ENCODE data around the gene GDE1.

Gene GDE1

GRCh38 chr16:19485611-19486010 lies 36.3 kb downstream of the GDE1 start:
- DNase-seq: no peak

DNA sequence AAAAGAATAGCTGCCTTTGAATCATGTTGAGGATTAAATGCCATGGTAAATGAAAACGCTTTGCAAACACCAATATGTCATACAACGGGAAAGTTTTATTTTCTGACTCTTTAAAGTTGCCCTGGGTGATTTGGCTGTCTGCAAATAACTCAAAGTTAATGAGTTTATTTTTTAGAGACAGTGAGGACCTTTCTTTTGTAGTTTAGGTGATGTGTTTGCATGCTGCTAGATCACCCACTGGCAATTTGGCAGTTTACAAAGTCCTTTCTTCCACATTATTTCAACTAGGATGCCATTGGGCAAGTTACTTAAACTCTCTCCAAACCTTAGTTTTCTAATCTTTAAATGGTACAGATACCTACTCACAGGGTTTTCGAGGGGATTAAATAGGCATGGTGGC lies 37.8 kb downstream of the GDE1 start:
- DNase-seq: no peak

GRCh38 chr16:19482291-19482690 lies 39.6 kb downstream of the GDE1 start:
- DNase-seq: no peak

DNA sequence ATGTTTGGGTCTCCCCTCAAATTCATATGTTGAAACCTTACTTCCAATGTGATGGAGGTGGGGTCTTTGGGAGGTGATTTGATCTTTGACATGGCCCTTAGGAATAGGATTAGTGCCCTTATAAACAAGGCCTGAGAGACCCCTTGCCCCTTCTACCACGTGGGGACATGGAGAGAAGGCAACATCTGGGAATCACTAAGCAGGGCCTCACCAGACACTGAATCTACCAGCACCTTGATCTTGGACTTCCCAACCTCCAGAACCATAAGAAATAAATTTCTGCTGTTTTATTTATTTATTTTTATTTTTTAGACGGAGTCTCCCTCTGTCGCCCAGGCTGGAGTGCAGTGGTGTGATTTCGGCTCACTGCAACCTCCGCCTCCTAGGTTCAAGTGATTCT lies 40.1 kb downstream of the GDE1 start:
- no peak for DNase-seq

GRCh38 chr16:19481296-19481695 lies 40.6 kb downstream of the GDE1 start:
- no peak for DNase-seq

GRCh38 chr16:19479302-19479721 lies 42.6 kb downstream of the GDE1 start:
- DNase-seq: no peak

DNA sequence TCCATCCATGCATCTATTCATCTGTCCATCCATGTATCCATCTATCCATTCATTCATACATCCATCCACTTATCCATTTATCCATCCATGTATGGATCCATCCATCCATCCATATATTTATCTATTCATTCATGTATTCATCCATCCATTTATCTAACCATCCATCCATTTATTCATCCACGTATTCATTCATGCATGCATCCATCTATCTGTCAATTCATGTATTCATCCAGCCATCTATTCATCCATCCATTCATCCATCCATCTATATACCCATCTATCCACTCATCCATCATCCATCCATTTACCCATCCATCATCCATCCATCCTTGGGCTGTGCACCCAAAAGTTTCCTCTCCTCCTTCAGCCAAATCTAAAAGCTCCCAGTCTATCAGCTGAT lies 43.4 kb downstream of the GDE1 start:
- DNase-seq: no peak

DNA sequence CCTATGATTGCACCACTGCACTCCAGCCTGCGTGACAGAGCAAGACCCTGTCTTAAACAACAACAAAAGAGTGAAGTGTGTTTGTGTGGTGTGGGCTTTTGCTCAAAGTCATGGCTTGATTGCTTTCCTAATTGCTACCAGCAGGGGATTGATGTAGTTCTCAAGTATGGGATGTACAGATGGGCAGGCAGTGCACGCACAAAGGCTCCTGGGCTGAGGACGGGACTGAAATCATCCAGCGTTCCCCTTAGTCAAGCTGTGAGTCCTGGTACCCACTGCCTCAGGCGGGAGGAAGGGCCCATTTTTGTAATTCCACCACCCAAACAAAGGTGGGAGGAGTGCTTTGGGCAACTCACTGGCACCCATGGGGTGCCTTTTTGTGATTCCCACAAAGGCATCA lies 47.3 kb downstream of the GDE1 start:
- no peak for DNase-seq

- DNase-seq: no peak
These were observed 49.4 kb downstream of the GDE1 start for GRCh38 chr16:19472482-19472881.

GRCh38 chr16:19468300-19468699 lies 53.6 kb downstream of the GDE1 start:
- DNase-seq: no peak

GRCh38 chr16:19463468-19464315 lies 58.2 kb downstream of the GDE1 start:
- peak; percentile 62 for DNase-seq

DNA sequence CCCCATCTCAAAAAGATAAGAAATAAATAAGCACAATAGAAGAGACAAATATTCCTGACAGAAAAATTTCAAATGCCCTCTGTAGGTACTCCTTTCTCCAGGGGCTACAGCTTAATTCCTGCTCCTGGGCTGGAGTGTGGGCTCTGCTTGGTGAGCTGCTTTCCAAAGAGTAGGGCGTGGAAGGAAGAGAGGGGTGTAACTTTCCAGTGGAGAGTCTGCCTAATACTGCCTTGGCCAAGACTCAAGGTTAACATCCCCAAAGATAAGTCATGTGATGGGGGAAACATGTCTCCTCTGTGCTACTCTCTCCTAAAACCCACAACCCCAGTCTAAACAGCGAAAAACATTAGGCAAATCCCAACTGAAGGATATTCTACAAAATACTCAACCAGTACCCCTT lies 61.5 kb downstream of the GDE1 start:
- no peak for DNase-seq

- DNase-seq: no peak
These were observed 63.0 kb downstream of the GDE1 start for GRCh38 chr16:19458722-19459379.

All from NCI-H1092 treated with DMSO at 0.1 percent for 48 hours (cell line).